Nucleus accumbens (tissue), 56 donors: Measurements from ENCODE around the gene RASA3.

Experiments used
- DNase-seq, 56 donors: peaks; one replicate each; lab custom pipeline; 2025; lab: John Stamatoyannopoulos, UW

Gene RASA3

GRCh38 chr13:114070098-114070799 is 62.2 kb downstream of the RASA3 start:
- no peak for DNase-seq

- no peak for DNase-seq
These were observed 62.9 kb downstream of the RASA3 start for GRCh38 chr13:114069376-114070097.

GRCh38 chr13:114068656-114069318 is 63.6 kb downstream of the RASA3 start:
- no peak for DNase-seq

GRCh38 chr13:114067886-114068651 is 64.4 kb downstream of the RASA3 start:
- DNase-seq, result peak in 1 of 56 donors; percentile 28

- no peak for DNase-seq
These were observed 65.0 kb downstream of the RASA3 start for GRCh38 chr13:114067381-114067885.

GRCh38 chr13:114066956-114067355 is 65.5 kb downstream of the RASA3 start:
- DNase-seq, result no peak

GRCh38 chr13:114065926-114066774 is 66.3 kb downstream of the RASA3 start:
- DNase-seq, result no peak

- DNase-seq, result peak in 54 of 56 donors; percentile 29 to 99 (median 69)
These were observed 67.1 kb downstream of the RASA3 start for GRCh38 chr13:114065141-114065925.

- DNase-seq, result peak in 53 of 56 donors; percentile 17 to 93 (median 75)
These were observed 67.8 kb downstream of the RASA3 start for GRCh38 chr13:114064450-114065140.

GRCh38 chr13:114063545-114064449 is 68.6 kb downstream of the RASA3 start:
- peak in 14 of 56 donors; percentile 14 to 75 (median 64) for DNase-seq

- DNase-seq, result peak in 1 of 56 donors; percentile 15
These were observed 69.7 kb downstream of the RASA3 start for GRCh38 chr13:114062754-114063153.

- no peak for DNase-seq
These were observed 70.1 kb downstream of the RASA3 start for GRCh38 chr13:114062341-114062740.

GRCh38 chr13:114061744-114062143 is 70.7 kb downstream of the RASA3 start:
- no peak for DNase-seq

GRCh38 chr13:114061047-114061446 is 71.4 kb downstream of the RASA3 start:
- no peak for DNase-seq

- DNase-seq, result no peak
These were observed 72.2 kb downstream of the RASA3 start for GRCh38 chr13:114059946-114060860.

GRCh38 chr13:114059428-114059827 is 73.0 kb downstream of the RASA3 start:
- DNase-seq, result no peak
